ENCODE data around the gene KLHL41.

GRCh38 chr2:169565686-169566085, 56.2 kb downstream of the KLHL41 start:
- TF ChIP-seq CTCF (IDR thresholded peaks at IDR 0.05 in 2 of 3, conservative IDR thresholded peaks at IDR 0.05 in 1 of 3; ENCODE audit: borderline replicate concordance in 1 of 3, insufficient read depth in 1 of 3, low read depth in 2 of 3, low read length in 2 of 3) = no peak
- TF ChIP-seq REST (IDR thresholded peaks at IDR 0.05; ENCODE audit: low read depth) = no peak
- no peak for TF ChIP-seq SRF (IDR thresholded peaks at IDR 0.05; ENCODE audit: low read depth)
- no peak for TF ChIP-seq EZH2 (IDR thresholded peaks at IDR 0.05)
- no peak for TF ChIP-seq EZH2phosphoT487 (IDR thresholded peaks at IDR 0.05; ENCODE audit: borderline replicate concordance)
- TF ChIP-seq POLR2A (IDR thresholded peaks at IDR 0.05; ENCODE audit: borderline replicate concordance, extremely low read depth, insufficient read depth, insufficient read length) = no peak
- no peak for TF ChIP-seq RAD21 (IDR thresholded peaks at IDR 0.05; ENCODE audit: low read depth)
- TF ChIP-seq SIN3A (IDR thresholded peaks at IDR 0.05; ENCODE audit: low read depth) = no peak
- no peak for TF ChIP-seq ZNF274 (IDR thresholded peaks at IDR 0.05; ENCODE audit: low read depth, low read length)
- TF ChIP-seq YY1 (IDR thresholded peaks at IDR 0.05; ENCODE audit: extremely low read depth, insufficient replicate concordance, low read depth, low read length) = no peak
- TF ChIP-seq POLR2AphosphoS5 (IDR thresholded peaks at IDR 0.05; ENCODE audit: low read depth, low read length) = no peak
- no peak for TF ChIP-seq CBX3 (IDR thresholded peaks at IDR 0.05; ENCODE audit: low read depth)
- no peak for TF ChIP-seq TCF7L2 (IDR thresholded peaks at IDR 0.05; ENCODE audit: borderline replicate concordance, extremely low read depth, insufficient read depth, insufficient read length)

All from HCT116 (cell line).